EH (cell line): Measurements from ENCODE around the gene PRR9.
"Not testable (repeated sequence)": the region's sequence is repeated elsewhere in the genome, so short reads cannot be mapped to it uniquely, and the experiment has no call there.

Experiments
- DNase-seq: peaks from one replicate; pipeline ENCODE4 v3.0.0-alpha.2; 2015; ENCODE audit warnings: low read depth

PRR9 gene, protein sequence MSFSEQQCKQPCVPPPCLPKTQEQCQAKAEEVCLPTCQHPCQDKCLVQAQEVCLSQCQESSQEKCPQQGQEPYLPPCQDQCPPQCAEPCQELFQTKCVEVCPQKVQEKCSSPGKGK

DNA sequence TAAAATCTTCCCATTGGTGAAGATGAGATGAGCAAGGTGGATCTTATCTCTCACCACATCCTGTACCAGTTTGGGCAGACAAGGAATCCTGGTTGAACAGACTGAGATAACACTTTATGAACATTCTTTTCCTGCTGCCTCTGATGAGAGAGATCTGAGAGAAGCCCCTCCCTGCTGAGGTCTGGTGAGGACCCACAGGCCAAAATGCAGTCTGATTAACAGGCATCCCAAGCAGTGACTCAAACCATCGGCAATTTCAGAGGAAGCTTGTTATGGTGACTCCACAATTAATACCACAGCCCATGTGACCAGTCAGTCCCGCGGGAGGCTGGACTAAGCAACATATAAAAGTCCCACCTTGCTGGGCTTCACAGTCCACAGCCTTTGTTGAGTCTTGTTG is at the start of gene PRR9:
PRR9 (plus strand) TSS at position 373 of the 400 bp plus-strand sequence. CDS start 561 bp downstream, outside the sequence.
- peak; percentile 1 for DNase-seq

DNA sequence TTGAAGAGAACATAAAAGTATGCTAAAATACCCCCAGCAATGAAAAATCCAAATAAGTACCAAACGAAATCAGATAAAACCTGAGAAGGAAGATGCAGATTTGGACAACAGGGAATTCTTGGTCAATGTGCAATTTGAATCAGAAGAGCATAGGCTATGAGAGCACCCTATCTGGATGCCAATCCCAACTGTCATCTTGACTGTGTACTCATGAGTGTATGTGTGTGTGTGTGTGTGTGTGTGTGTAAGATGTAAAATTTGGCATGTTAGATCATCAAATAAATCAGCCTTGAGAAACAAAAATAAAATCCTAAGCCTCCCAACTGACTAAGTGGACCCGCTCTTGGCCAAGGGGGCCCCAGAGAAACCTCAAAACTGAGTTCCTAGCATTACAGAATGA is 48.7 kb upstream of the PRR9 start:
- no peak for DNase-seq

DNA sequence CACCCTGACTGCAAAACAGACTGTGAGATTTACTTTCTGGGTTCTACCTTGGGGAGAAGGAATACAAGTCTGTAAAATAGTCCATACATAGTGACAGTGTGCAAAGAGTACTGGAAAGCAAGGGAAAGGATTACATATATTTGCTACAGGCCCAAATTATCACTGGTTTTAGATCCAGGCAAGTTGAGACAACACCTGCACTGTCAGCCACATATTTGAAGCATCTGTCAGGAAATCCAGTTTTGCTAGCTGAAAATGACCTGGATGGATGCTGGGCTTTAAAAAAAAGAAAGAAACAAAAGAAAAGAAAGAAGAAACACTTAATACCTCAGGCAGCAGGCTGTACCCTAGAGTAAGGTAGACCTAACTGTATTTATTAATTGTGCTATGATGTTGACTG is 42.8 kb upstream of the PRR9 start:
- no peak for DNase-seq

DNA sequence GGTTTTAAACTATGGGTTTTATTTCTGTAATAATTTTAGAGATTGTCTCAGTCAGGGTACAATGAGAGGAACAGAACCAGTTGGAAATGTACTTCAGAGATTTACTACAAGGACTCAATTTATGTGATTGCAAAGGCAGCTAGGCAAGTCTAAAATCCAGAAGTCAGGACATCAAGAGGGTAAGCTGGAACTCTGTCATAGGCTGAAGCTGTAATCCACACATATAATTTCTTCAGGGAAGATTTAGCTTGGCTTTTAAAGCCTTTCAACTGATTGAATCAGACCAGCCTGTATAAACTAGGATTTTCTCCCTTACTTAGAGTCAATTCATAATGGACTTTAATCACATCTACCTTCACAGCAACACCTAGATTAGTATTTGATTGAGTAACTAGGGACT is 38.5 kb upstream of the PRR9 start:
- no peak for DNase-seq

DNA sequence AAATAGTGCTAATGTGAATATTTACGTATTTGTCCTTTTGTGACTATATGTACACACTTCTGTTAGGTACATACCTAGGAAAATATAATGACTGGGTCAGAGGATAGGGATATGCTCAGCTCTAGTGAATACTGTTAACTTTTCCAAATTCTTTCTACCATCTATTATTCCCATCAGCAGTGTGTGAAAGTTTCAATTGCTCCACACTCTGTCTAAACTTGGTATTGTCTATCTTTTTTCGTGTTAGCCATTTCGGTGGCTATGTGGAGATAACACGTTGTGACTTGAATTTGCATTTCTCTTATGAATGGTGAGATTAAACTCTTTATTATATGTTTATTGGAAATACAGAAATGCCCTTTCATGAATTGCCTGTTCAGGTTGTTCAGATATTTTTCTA is 36.8 kb upstream of the PRR9 start:
- DNase-seq: no peak

DNA sequence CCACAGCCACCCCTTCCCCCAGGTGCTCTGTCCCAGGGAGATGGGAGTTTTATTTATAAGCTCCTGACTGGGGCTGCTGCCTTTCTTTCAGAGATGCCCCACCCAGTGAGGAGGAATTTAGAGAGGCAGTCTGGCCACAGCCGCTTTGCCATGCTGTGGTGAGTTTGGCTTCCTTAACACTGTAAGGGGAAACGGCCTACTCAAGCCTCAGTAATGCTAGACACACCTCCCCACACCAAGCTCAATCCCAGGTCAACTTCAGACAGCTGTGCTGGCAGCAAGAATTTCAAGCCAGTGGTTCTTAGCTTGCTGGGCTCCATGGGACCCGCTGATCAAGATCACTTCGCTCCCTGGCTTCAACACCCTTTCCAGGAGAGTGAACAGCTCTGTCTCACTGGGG is 29.1 kb upstream of the PRR9 start:
- DNase-seq: not testable (repeated sequence)

DNA sequence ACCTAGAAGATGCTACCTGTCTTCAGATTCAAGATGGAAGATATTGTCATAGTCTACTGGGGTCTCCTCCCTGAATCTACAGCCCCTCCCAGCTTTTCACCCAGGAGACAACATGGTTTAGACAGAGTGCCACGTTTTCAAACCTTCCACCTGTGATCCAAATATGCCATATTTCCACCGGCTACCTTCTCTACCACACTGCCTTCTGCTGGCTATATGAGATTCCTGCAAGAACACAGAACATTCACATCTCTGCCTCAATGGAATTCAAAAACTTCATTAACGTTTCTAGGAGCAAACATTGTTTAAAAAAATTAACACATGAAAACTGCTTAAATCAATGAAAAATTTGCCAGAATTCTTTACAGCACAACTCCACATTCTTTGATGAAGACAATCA is 27.0 kb upstream of the PRR9 start:
- DNase-seq: no peak

DNA sequence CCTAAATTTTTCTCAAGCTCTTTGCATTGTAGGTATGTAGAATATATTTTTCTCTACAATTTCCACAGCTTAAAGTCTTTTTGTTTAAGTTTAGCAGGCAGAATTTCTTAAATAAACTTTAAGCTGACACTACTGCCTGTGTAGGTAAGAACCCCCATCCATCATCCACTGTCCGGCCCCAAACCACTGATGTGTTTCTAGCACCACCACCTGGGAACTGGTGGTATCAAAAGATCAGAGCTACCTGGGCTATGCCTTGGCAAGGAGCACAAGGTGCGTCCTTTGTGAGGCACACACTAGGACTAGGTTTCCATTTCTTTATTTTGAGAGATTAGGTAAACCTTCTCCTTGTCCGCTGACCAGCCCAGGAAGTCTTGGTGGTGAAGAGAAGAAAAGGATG is 24.7 kb upstream of the PRR9 start:
- no peak for DNase-seq

DNA sequence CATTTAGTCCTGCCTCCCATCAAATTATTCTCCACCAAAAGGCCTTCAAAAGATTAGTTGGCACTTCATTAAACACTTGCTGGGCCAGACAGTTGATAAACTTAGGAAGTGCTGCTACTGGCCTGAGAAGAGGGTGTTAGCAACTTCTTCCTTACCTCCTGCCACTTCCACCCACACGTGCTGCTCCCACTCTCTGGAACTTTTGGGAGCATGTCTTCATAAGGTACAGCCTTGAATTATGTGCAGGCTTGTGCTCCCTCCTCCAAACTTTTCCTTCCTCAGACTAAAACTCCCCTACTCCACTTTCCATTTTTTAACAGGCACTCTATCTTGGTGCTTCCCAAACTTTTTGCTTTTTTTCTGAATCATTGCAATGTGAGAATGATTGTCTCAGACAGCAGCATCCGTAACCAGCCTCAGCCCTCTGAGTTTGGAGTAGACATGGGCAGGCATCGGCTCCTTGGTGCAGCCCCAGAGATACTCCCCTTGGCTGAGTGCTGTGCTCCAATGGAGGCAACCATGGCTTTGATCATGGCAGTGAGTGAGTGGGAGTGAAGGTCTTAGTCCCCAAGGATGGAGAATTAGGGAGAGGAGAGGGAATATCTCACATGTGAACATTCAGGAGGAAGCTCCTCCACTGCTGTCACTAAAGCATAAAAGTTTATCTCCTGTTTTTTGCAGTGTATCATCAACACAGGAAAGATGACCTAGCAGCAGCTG is 22.9 kb upstream of the PRR9 start:
- DNase-seq: no peak

DNA sequence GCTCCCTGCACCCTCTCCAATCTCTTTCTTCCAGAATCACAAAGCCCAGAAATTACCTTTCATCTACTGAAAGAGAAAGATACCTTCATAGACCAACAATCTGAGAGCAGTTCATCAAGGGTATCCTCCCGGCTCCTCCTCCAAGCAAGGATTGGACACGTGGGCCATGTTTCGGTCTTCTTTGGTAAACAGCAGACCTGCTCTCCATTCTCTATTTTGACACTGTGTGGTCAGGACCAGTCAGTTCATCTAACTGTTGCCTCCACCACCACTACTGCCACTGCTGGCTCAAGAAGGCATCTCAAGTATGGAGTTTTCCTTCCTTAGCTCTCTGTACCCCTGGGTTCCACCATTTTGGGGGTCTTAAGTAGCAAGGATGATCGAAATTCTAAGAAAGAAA is 22.2 kb upstream of the PRR9 start:
- no peak for DNase-seq

DNA sequence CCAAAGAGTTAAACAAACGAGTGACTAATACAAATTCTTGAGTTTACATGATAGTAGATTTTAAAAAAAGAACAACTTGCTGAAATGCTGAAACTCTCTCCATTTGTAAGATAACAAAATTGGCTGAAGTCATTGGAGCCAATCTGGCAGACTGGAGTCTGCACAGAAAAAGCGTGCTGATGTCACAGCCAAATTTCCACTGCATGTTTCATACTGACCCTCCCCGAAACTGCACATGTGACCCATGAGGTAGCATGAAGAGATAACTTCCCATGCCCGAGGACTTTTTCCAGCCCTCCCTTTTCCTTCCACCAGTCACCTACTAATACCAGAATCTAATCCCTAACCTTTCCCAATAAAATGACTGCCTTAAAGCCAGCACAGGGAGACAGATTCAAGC is 15.4 kb upstream of the PRR9 start:
- DNase-seq: no peak

DNA sequence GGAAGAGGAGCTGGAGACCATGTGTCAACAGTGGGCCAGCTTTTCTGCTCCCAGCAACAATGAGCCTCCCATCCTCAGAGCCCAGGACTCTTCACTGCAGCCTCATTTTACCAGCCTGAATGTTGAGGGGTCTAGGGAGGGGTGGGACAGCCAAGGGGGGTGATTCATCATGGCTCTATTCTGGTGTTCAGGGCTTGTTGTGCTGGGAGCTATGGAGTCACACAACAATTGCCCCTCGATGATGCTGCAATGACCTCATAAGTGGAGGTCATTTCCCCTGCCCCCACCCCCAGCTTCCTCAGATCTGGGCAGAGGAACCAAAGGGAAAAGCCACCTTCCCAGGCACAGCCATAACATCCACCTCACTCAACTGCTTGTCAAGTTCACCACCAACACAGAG is 14.3 kb upstream of the PRR9 start, which contains the start of gene LELP1:
LELP1 (plus strand) TSS at position 301 of the 400 bp plus-strand sequence. CDS start 1,278 bp downstream, outside the sequence.
- no peak for DNase-seq

DNA sequence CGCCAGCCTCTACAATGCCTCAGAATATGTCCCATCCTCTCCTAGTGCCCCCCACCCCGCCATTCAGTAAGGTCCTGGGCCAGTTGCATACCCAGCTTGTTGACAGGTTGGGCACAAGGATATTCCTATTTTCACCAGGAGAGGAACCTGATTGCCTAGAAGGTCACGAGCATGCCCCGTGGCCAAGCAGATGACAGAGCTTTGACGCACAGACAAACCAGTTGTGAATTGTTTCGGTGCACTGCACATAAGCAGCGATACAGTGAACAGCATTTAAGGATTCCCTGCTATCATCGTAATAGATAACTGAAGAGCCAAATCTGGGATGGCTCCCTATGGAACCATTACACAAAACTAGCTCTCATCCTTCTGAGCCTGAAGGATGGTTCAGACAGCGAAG is 10.8 kb upstream of the PRR9 start:
- DNase-seq: no peak

DNA sequence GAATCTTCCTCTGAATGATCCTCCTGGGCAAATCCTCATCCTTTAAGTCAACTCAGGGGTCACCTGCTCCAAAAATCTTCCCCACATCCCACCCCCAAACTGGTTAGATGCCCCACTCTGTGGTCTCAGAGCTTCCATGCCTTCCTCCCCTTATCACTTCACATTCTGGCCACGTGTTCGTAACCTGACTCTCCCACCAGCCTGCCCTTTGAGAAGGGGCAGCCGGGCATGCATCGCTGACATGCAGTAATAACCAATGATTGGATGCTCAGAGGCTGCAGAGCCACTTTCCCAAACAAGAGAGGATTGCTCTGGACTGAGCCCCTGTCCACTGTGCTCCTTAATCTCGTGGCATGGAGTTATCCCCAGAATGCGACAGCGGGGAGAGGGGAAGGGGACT is 7.2 kb upstream of the PRR9 start:
- no peak for DNase-seq

DNA sequence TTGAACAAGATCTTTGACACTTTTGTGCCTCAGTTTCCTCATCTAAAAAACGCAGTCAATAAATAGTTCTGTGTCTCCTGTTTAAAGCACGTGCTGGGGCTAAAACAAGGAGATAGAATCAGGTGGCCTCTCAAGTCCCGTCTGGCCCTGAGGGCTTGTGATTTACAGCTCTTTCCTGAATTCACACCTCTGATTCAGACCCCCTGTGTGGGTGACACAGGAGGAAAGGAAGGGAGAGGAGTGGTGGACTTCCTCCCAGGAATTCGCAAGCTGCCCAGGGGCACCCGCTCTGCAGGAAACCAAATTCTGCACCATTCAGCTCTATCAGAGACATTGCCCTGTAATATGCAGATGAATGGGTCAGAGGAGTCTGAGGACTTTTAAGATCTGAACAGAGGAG is 5.2 kb upstream of the PRR9 start:
- DNase-seq: no peak

DNA sequence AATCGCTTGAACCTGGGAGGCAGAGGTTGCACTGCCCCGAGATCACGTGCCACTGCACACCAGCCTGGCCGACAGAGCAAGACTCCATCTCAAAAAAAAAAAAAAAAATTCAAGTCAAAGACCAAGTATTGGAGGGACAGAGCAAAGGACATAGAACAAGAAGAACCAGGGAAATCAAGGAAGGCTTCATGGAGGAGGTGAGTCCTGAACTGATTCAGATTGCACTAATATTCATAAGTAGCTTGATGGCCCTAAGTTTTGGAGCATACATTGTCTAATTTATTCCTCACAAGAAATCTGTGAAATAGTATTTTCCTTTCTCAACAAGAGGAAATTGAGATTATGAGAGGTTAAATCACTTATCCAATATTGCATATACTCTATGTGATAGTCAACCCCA is 3.9 kb upstream of the PRR9 start:
- DNase-seq: no peak

DNA sequence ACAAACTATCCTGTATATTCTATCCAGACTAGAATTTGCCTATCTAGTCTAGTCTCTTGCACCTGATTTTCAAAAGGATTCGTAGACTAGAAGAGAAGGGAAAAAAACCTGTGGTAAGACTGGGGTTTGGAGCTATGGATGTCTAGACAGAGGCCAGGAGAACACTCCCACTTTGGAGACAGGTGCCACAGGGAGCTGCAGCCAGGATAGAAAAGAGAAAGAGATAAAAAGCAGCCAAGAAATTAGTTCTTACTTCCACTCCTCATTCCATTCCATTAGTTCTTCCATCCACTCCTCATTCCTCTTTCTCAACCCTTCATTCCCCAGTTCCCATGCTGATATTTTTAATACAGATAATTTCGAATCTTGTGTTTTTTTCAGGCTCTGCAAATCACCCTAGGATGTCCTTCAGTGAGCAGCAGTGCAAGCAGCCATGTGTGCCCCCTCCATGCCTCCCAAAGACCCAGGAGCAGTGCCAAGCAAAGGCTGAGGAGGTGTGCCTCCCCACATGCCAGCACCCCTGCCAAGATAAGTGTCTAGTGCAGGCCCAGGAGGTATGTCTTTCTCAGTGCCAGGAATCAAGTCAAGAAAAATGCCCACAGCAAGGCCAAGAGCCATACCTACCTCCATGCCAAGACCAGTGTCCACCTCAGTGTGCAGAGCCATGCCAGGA is 496 bp downstream of the PRR9 start:
- no peak for DNase-seq

DNA sequence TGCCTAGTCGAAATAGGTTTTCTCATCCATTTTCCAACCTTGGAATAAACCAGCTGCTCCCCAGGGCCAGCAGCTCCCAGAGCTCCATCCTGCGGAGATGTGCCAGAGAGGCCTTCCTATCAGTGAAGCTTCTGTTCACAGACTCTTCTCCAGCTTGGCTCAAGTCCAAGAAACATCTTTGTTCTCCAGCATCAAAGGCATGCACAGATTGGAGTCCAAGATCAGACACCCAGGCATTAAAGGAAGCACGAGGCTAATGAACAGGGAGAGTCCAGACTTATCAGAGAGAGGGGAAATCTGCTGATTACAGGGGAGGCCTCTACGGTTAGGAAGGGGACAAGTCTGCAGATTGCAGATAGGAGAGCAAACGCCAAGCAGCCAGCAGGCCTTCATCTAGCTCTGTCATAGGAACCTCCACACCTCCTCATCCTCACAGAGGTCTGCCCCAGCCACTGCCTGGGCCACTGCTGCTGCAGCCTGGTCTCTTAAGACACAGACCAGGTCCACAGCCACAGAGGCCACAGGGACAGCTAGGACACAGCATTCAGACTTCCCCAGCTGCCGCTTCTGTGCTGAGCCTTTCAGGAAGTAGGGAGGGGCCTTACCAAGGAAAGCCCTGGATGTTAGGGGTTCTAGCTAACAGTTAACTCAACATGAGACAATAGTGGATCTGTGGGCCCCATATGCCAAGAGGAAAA is 3.4 kb downstream of the PRR9 start:
- DNase-seq: no peak

DNA sequence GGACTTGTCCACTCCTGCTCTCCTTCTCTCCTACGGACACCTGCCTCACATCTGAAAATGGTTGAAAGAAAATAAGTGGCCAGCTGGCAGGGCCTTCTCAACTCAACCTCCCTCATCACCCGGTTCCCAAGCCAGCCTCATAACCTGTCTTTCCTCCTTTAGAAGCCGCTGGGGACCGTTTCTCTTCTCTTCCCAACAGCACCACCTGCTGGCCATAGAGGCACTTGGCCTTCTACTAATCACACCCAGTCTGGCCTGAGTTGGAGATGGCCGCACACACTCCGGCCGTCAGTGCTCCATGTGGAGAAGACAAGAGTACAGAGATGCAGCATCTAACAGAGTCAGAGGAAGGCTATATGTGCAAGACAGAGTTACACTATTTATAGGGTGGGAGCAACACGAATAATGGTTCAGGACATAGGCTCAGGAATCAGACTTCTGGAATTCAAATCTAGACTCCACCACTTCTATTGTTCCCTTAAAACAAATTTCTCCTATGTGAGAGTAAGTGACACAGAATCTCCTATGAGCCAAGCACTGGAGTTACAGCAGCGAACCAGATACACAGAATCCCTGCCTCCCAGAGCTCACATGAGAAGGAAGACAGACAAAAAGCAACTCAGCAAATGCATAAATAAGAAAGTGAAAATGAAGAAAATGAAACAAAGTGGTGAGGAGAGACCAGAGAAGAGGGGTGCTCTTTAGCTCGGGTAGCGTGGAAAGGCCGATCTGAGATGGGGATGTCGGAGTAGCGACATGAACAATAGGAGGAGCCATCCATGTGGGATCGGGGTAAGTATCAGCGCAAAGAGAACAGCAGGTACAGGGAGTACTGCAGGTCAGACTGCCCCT is 5.9 kb downstream of the PRR9 start:
- DNase-seq: peak; percentile 61

DNA sequence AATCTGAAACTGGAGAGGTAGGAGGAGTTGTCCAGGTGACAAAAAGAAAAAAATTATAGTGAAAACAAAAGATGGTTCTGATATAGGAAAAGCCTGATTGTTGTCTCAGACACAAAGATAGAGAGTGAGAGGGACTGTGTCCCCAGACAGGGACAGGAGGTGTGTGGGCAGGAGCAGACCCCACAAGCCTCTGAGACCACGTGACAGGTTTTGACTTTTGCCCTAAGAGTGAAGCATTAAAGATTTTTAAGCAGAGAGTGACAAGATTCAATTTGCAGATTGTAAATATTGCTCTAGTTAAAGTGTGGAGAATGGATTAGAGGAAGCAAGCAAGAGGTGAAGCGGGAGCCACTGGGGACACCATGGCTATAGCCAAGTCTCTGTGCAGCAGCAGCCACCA is 10.4 kb downstream of the PRR9 start:
- DNase-seq: no peak

DNA sequence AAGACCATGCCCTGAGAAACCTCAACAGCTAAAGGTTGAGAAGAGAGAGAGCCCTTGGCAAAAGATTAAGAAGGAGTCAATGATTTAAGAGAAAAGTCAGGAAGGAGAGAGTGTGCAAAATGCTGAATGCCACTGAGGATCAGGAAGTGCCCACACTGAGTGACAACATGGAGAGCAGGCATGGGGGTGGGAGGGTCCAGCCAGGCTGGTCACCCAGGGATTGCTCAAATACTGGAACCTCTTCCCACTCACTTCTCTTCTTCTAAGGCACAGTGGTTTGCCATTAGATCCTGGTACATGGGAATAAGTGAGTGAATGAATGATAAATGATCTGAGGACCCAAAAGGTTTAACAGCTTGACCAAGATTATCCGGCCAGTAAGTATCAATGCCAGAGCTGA is 11.1 kb downstream of the PRR9 start:
- DNase-seq: no peak
